ENCODE results near the gene HMCN2.

DNA sequence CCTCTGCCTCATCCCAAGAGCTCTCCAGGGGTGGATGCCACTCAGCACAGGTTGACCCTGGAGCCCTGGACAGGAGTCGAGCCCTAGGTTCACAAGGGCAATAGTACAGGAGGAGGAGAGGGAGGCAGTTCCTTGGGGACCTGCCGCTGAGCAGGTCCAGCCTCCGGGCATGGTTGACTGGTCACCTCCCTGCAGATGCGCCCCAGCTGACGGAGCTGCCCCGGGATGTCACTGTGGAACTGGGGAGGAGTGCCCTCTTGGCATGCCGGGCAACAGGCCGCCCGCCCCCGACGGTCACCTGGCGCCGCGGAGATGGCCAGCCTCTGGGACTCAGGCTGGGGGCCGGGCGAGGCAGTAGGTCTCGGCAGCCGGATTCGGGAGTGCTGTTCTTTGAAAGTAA is 53.7 kb downstream of the HMCN2 start:
- TF ChIP-seq, protein P1, sequence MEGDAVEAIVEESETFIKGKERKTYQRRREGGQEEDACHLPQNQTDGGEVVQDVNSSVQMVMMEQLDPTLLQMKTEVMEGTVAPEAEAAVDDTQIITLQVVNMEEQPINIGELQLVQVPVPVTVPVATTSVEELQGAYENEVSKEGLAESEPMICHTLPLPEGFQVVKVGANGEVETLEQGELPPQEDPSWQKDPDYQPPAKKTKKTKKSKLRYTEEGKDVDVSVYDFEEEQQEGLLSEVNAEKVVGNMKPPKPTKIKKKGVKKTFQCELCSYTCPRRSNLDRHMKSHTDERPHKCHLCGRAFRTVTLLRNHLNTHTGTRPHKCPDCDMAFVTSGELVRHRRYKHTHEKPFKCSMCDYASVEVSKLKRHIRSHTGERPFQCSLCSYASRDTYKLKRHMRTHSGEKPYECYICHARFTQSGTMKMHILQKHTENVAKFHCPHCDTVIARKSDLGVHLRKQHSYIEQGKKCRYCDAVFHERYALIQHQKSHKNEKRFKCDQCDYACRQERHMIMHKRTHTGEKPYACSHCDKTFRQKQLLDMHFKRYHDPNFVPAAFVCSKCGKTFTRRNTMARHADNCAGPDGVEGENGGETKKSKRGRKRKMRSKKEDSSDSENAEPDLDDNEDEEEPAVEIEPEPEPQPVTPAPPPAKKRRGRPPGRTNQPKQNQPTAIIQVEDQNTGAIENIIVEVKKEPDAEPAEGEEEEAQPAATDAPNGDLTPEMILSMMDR (IDR thresholded peaks at IDR 0.05; ENCODE audit: extremely low read depth in 1 of 2, insufficient read depth in 1 of 2, low read depth in 1 of 2, low read length in 2 of 2): no peak
- TF ChIP-seq FOS (IDR thresholded peaks at IDR 0.05; ENCODE audit: borderline replicate concordance, insufficient read depth, low read length): no peak
